IMR-90 (cell line): ENCODE measurements around the gene KLF9. TPM values are rescaled to one million over a fixed set of nuclear protein-coding genes. Genes with fewer than 3 reads are reported as not detected.

Source experiments
- ATAC-seq: fragments of 200-7000 bp; cut with Tn5 transposase; 2 replicates; pipeline ENCODE4 v1.9.1; 2020; ENCODE audit warnings: low read depth, mild to moderate bottlenecking, moderate library complexity
- BruUV-seq: library from RNA; stranded (reverse); fragments of 400-500 nt; replicated peaks from 2 replicates; lab custom pipeline; 2021; lab: Mats Ljungman, UMichigan
- CTCF ChIA-PET: fragments of 300-600 bp; formaldehyde crosslinking; extraction: SDS; loops from one replicate; lab custom pipeline; 2021; ENCODE audit warnings: antibody characterized with exemption; lab: Yijun Ruan, JAX
- POLR2A ChIA-PET: fragments of 300-600 bp; sonication (Branson Sonifier 250); formaldehyde crosslinking; loops from one replicate; lab custom pipeline; 2022; ENCODE audit warnings: antibody characterized with exemption; ENCODE audit not compliant: unreplicated experiment; lab: Charles Lee
- DNase-seq: peaks from one replicate; pipeline ENCODE4 v3.0.0; 2013
- H2AFZ ChIP-seq: replicated peaks from 2 replicates; pipeline ENCODE3; 2013; ENCODE audit warnings: low read length, mild to moderate bottlenecking; ENCODE audit not compliant: poor library complexity
- H2AK5ac ChIP-seq: 2 replicates; pipeline ENCODE4 v1.6.1; 2013; ENCODE audit warnings: low read depth, low read length, inconsistent platforms
- H2AK9ac ChIP-seq: replicated peaks from 2 replicates; pipeline ENCODE3; 2013; ENCODE audit warnings: mild to moderate bottlenecking, low read depth, low read length, moderate library complexity; ENCODE audit not compliant: poor library complexity
- H2BK120ac ChIP-seq: 2 replicates; pipeline ENCODE4 v1.6.1; 2013; ENCODE audit warnings: low read depth, low read length, inconsistent platforms
- H2BK15ac ChIP-seq: 3 replicates; pipeline ENCODE4 v1.6.1; 2013; ENCODE audit warnings: low read depth, low read length, inconsistent platforms
- H2BK20ac ChIP-seq: 2 replicates; pipeline ENCODE4 v1.6.1; 2013; ENCODE audit warnings: low read depth, mild to moderate bottlenecking, inconsistent platforms, low read length, moderate library complexity
- H2BK5ac ChIP-seq: 2 replicates; pipeline ENCODE4 v1.6.1; 2013; ENCODE audit warnings: mild to moderate bottlenecking, low read depth, low read length, inconsistent platforms; ENCODE audit not compliant: poor library complexity, severe bottlenecking
- H3K14ac ChIP-seq: replicated peaks from 2 replicates; pipeline ENCODE4 v1.6.1; 2013; ENCODE audit warnings: low read depth, low read length, inconsistent platforms
- H3K18ac ChIP-seq: 2 replicates; pipeline ENCODE4 v1.6.1; 2013; ENCODE audit warnings: low read depth, low read length, control low read depth
- H3K23ac ChIP-seq: 2 replicates; pipeline ENCODE4 v1.6.1; 2013; ENCODE audit warnings: low read depth, low read length, inconsistent platforms
- H3K27ac ChIP-seq: 2 replicates; pipeline ENCODE4 v1.5.1; 2013; ENCODE audit warnings: mild to moderate bottlenecking, control low read depth, low read length; ENCODE audit not compliant: insufficient read depth
- H3K27me3 ChIP-seq: 2 replicates; pipeline ENCODE4 v1.6.1; 2013; ENCODE audit warnings: low read length; ENCODE audit not compliant: control insufficient read depth, insufficient read depth
- H3K36me3 ChIP-seq: 2 replicates; pipeline ENCODE4 v1.6.1; 2013; ENCODE audit warnings: low read length, mixed read lengths; ENCODE audit not compliant: control insufficient read depth, insufficient read depth
- H3K4ac ChIP-seq: 2 replicates; pipeline ENCODE4 v1.6.1; 2013; ENCODE audit warnings: low read depth, low read length, inconsistent platforms
- H3K4me1 ChIP-seq: 2 replicates; pipeline ENCODE4 v1.6.1; 2013; ENCODE audit warnings: low read length, mixed read lengths; ENCODE audit not compliant: control insufficient read depth, insufficient read depth
- H3K4me2 ChIP-seq: 2 replicates; pipeline ENCODE4 v1.6.1; 2013; ENCODE audit warnings: low read depth, mild to moderate bottlenecking, control low read depth, low read length, moderate library complexity
- H3K4me3 ChIP-seq: 2 replicates; pipeline ENCODE4 v1.5.1; 2013; ENCODE audit warnings: low read depth, mild to moderate bottlenecking, control low read depth, low read length, moderate library complexity; ENCODE audit not compliant: insufficient read depth
- H3K56ac ChIP-seq: 2 replicates; pipeline ENCODE4 v1.6.1; 2013; ENCODE audit warnings: low read length, inconsistent platforms; ENCODE audit not compliant: insufficient read depth; ENCODE audit errors: extremely low read depth
- H3K79me1 ChIP-seq, 2 experiments: 2 replicates each; pipeline ENCODE4 v1.6.1; 2013; ENCODE audit warnings: low read length in 2 of 2, inconsistent platforms in 1 of 2, low read depth in 1 of 2
- H3K9ac ChIP-seq: 2 replicates; pipeline ENCODE4 v1.6.1; 2013; ENCODE audit warnings: low read depth, low read length, control low read depth
- H3K9me1 ChIP-seq: 2 replicates; pipeline ENCODE4 v1.6.1; 2013; ENCODE audit warnings: low read length, inconsistent platforms; ENCODE audit not compliant: insufficient read depth
- H3K9me3 ChIP-seq: 2 replicates; pipeline ENCODE4 v1.6.1; 2013; ENCODE audit warnings: low read length; ENCODE audit not compliant: control insufficient read depth, insufficient read depth
- H4K20me1 ChIP-seq: 2 replicates; pipeline ENCODE4 v1.6.1; 2013; ENCODE audit warnings: low read length, inconsistent platforms; ENCODE audit not compliant: insufficient read depth
- H4K5ac ChIP-seq: 2 replicates; pipeline ENCODE4 v1.6.1; 2013; ENCODE audit warnings: mild to moderate bottlenecking, low read depth, low read length, control low read depth
- H4K8ac ChIP-seq, 2 experiments: 2 replicates each; pipeline ENCODE4 v1.6.1; 2013; ENCODE audit warnings: low read depth in 2 of 2, low read length in 2 of 2, control low read depth in 1 of 2, inconsistent platforms in 1 of 2
- H4K91ac ChIP-seq: 2 replicates; pipeline ENCODE4 v1.6.1; 2013; ENCODE audit warnings: low read depth, low read length, inconsistent platforms; ENCODE audit not compliant: insufficient read depth
- BHLHE40 ChIP-seq: fragments of 150-350 bp; IDR thresholded peaks from 2 replicates; pipeline ENCODE4 v1.6.1; 2016; ENCODE audit warnings: mild to moderate bottlenecking, low read depth, low read length
- CEBPB ChIP-seq: IDR thresholded peaks from 2 replicates; pipeline ENCODE4 v1.6.1; 2012; ENCODE audit warnings: low read depth, low read length, improper control_type of control experiment
- CHD1 ChIP-seq: IDR thresholded peaks from 2 replicates; pipeline ENCODE4 v1.6.1; 2012; ENCODE audit warnings: low read depth, low read length, improper control_type of control experiment
- FOS ChIP-seq: fragments of 150-350 bp; IDR thresholded peaks from 2 replicates; pipeline ENCODE4 v1.6.1; 2016; ENCODE audit warnings: low read depth, low read length
- MAFK ChIP-seq: IDR thresholded peaks from 2 replicates; pipeline ENCODE4 v1.6.1; 2012; ENCODE audit warnings: low read depth, low read length, improper control_type of control experiment
- MAZ ChIP-seq: IDR thresholded peaks from 2 replicates; pipeline ENCODE4 v1.6.1; 2012; ENCODE audit warnings: low read depth, mild to moderate bottlenecking, low read length, improper control_type of control experiment, moderate library complexity, borderline replicate concordance
- MXI1 ChIP-seq: IDR thresholded peaks from 2 replicates; pipeline ENCODE4 v1.6.1; 2012; ENCODE audit warnings: low read depth, mild to moderate bottlenecking, low read length, moderate library complexity, borderline replicate concordance
- NFE2L2 ChIP-seq: fragments of 150-350 bp; IDR thresholded peaks from 2 replicates; pipeline ENCODE4 v1.6.1; 2016; ENCODE audit warnings: low read depth, mild to moderate bottlenecking, low read length
- POLR2A ChIP-seq: IDR thresholded peaks from 2 replicates; pipeline ENCODE4 v1.6.1; 2012; ENCODE audit warnings: mild to moderate bottlenecking, low read depth, low read length
- RAD21 ChIP-seq: IDR thresholded peaks from 2 replicates; pipeline ENCODE4 v1.6.1; 2012; ENCODE audit warnings: low read length, improper control_type of control experiment
- RCOR1 ChIP-seq: IDR thresholded peaks from 2 replicates; pipeline ENCODE4 v1.6.1; 2012; ENCODE audit warnings: mild to moderate bottlenecking, low read length, improper control_type of control experiment; ENCODE audit not compliant: insufficient replicate concordance
- RFX5 ChIP-seq: IDR thresholded peaks from 2 replicates; pipeline ENCODE4 v1.8.0; 2012; ENCODE audit warnings: low read depth, mild to moderate bottlenecking, low read length, moderate library complexity
- SMC3 ChIP-seq: fragments of 150-350 bp; IDR thresholded peaks from 2 replicates; pipeline ENCODE4 v1.6.1; 2016; ENCODE audit warnings: low read depth, mild to moderate bottlenecking, antibody characterized with exemption, low read length, moderate library complexity
- WGBS, 2 experiments: methylation state at CpG; one replicate each; pipeline versions ENCODE4 v1.1.5 to v1.1.7; 2013; ENCODE audit warnings: missing lambda C conversion rate in 2 of 2; ENCODE audit not compliant: insufficient read length in 1 of 2; ENCODE audit errors: extremely low coverage in 2 of 2; 5-methylcytosine and 5-hydroxymethylcytosine counted together
- dilution Hi-C: fragments of 300-500 bp; cut with HindIII; formaldehyde crosslinking; loops from one replicate; pipeline ENCODE4 v1.14.3; 2018; ENCODE audit warnings: low sequenced_read_pairs; ENCODE audit not compliant: unreplicated experiment
- in situ Hi-C: fragments of 300-500 bp; cut with MboI; formaldehyde crosslinking; loops from 3 replicates; pipeline ENCODE4 v1.14.3; 2019; ENCODE audit warnings: low sequenced_read_pairs, inconsistent platforms, mixed read lengths
- intact Hi-C: fragments of 100-400 bp; cut with micrococcal nuclease; formaldehyde crosslinking; loops from 2 replicates; pipeline ENCODE4 v1.10.0; 2022
- polyA plus RNA-seq, 3 experiments: library from polyadenylated mRNA; depleted of rRNA; stranded (reverse); fragments of >200 nt; gene quantifications; 2 replicates each; pipeline ENCODE4 v1.2.3, GENCODE V29; 2012; ENCODE audit warnings: low replicate concordance in 1 of 3
- total RNA-seq: library from RNA; depleted of rRNA; stranded (reverse); fragments of >200 nt; gene quantifications from 2 replicates; pipeline ENCODE4 v1.2.3, GENCODE V29; 2012
- TF ChIP-seq, protein P1 (sequence below): fragments of 150-350 bp; IDR thresholded peaks from 2 replicates; pipeline ENCODE4 v1.6.1; 2016; ENCODE audit warnings: low read depth, mild to moderate bottlenecking, low read length, moderate library complexity, borderline replicate concordance
- TF ChIP-seq, protein P2 (sequence below): conservative IDR thresholded peaks from 2 replicates; pipeline ENCODE4 v1.5.1; 2012; ENCODE audit warnings: mild to moderate bottlenecking, low read depth, low read length, improper control_type of control experiment
- TF ChIP-seq, protein P3 (sequence below): fragments of 150-350 bp; IDR thresholded peaks from 2 replicates; pipeline ENCODE4 v1.6.1; 2017; ENCODE audit warnings: mild to moderate bottlenecking, antibody characterized with exemption, low read length, low read depth

The KLF9 gene
- total and polyA plus RNA-seq, 2 of the 4 experiments (the other 2 are of a cell fraction) = 4.1 to 7.5 TPM

DNA sequence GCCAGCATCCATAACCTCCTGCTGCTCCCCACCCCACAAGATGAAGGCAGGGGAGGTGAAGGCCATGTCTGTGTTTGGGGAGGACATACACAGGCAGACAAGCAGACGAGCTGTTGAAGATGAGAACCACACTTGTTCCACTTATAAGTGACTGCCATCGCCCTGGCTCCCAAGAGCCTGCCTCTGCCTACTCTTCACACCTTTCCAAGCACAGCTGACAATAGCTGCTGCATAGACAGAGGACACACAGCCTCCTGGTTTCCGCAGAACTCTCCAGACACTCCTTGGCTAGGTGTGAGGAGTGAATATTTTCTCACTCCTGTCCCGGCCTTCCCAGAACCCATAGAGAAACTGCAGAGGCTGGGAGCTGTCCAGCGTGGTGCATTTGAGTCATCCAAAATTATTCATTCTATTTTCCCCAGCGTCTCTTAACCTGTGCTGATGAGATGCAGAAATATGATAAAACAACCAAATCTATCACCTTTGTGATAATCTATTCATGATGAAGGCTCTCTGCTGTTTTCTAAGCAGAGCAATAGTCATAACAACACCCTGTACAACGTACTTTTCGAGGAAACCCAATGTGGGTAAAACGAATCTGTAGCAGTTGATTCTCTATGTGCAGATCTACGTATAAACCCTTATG, 24.7 kb downstream of the KLF9 start:
- Histone ChIP-seq H3K4ac (no peak overlapping the region), H2AFZ (no peak overlapping the region), H4K5ac (no peak overlapping the region), H4K8ac (no peak overlapping the region), H2BK120ac (no peak overlapping the region), H2BK5ac (no peak overlapping the region), H3K4me1 (peaks cover 14% of the 10 kb centered on the region), H3K14ac (no peak overlapping the region), H3K56ac (no peak overlapping the region), H3K4me2 (no peak overlapping the region; the same call in 1 of the 2 replicates), H3K27me3 (no peaks in the 10 kb centered on the region), H3K23ac (no peak overlapping the region), H2BK15ac (no peak overlapping the region), H3K36me3 (peaks cover 12% of the 10 kb centered on the region), H3K4me3 (no peak overlapping the region), H2AK9ac (no peak overlapping the region), H3K18ac (no peak overlapping the region), H3K9me1 (peaks cover 22% of the 10 kb centered on the region), H3K9me3 (no peaks in the 10 kb centered on the region), H2BK20ac (no peak overlapping the region), H3K79me1 (peaks cover 26 to 75% of the 10 kb centered on the region in 2 experiments), H3K27ac (no peak overlapping the region), H2AK5ac (no peak overlapping the region), H3K9ac (no peak overlapping the region), H4K91ac (no peak overlapping the region), H4K20me1 (peaks cover 69% of the 10 kb centered on the region)
- WGBS, 2 experiments = no CpG with 5 or more reads among the region's 10 CpGs
- DNase-seq (peak; percentile 49), ATAC-seq (peak; percentile 85)
- intact Hi-C loops = no loop called here
- ChIA-PET CTCF (interaction anchor here (0.7 to 0.8 kb wide), 2 partner anchors 213 to 524 kb away, joined by 3 to 4 read pairs; no protein-coding TSS in a partner anchor), POLR2A (no interaction called here)
- dilution Hi-C loops = no loop called here
- no TSS peak for BruUV-seq
- in situ Hi-C loops = no loop called here
- TF ChIP-seq NFE2L2 = no peak
- TF ChIP-seq, protein P1, sequence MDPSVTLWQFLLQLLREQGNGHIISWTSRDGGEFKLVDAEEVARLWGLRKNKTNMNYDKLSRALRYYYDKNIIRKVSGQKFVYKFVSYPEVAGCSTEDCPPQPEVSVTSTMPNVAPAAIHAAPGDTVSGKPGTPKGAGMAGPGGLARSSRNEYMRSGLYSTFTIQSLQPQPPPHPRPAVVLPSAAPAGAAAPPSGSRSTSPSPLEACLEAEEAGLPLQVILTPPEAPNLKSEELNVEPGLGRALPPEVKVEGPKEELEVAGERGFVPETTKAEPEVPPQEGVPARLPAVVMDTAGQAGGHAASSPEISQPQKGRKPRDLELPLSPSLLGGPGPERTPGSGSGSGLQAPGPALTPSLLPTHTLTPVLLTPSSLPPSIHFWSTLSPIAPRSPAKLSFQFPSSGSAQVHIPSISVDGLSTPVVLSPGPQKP = no peak
- TF ChIP-seq RFX5 = no peak
- TF ChIP-seq RCOR1 = no peak
- no peak for TF ChIP-seq MAFK
- TF ChIP-seq FOS = no peak
- no peak for TF ChIP-seq MAZ
- TF ChIP-seq BHLHE40 = no peak
- no peak for TF ChIP-seq RAD21
- no peak for TF ChIP-seq CEBPB
- TF ChIP-seq POLR2A = no peak
- TF ChIP-seq, protein P2, sequence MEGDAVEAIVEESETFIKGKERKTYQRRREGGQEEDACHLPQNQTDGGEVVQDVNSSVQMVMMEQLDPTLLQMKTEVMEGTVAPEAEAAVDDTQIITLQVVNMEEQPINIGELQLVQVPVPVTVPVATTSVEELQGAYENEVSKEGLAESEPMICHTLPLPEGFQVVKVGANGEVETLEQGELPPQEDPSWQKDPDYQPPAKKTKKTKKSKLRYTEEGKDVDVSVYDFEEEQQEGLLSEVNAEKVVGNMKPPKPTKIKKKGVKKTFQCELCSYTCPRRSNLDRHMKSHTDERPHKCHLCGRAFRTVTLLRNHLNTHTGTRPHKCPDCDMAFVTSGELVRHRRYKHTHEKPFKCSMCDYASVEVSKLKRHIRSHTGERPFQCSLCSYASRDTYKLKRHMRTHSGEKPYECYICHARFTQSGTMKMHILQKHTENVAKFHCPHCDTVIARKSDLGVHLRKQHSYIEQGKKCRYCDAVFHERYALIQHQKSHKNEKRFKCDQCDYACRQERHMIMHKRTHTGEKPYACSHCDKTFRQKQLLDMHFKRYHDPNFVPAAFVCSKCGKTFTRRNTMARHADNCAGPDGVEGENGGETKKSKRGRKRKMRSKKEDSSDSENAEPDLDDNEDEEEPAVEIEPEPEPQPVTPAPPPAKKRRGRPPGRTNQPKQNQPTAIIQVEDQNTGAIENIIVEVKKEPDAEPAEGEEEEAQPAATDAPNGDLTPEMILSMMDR = no peak
- no peak for TF ChIP-seq CHD1
- TF ChIP-seq MXI1 = no peak
- TF ChIP-seq, protein P3, sequence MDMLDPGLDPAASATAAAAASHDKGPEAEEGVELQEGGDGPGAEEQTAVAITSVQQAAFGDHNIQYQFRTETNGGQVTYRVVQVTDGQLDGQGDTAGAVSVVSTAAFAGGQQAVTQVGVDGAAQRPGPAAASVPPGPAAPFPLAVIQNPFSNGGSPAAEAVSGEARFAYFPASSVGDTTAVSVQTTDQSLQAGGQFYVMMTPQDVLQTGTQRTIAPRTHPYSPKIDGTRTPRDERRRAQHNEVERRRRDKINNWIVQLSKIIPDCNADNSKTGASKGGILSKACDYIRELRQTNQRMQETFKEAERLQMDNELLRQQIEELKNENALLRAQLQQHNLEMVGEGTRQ = no peak
- no peak for TF ChIP-seq SMC3
